ENCODE measurements around the gene CFAP299.

CFAP299 gene

GRCh38 chr4:80989921-80990544 lies 654.5 kb downstream of the CFAP299 start:
- Histone ChIP-seq H3F3A (ENCODE audit: control insufficient read depth, insufficient read depth) (peaks cover 4% of the 10 kb centered on the region), H3K4me1 (ENCODE audit: control insufficient read depth, low read length) (peaks cover 64% of the 10 kb centered on the region), H3K4me3 (ENCODE audit: low read length) (0 out of 2 replicates have a peak overlapping the region, but pooled peaks have one; percentile 24), H3K9me3 (ENCODE audit: control insufficient read depth, insufficient read depth, low read length) (peaks cover 24% of the 10 kb centered on the region), H3K27me3 (ENCODE audit: control insufficient read depth, low read length) (no peaks in the 10 kb centered on the region), H4K20me1 (ENCODE audit: control insufficient read depth, insufficient read depth, low read depth, low read length) (no peaks in the 10 kb centered on the region), H3K36me3 (ENCODE audit: control insufficient read depth, low read length) (peaks cover 21% of the 10 kb centered on the region), H3K79me2 (ENCODE audit: control insufficient read depth, low read length) (no peaks in the 10 kb centered on the region), H3K9me2 (replicated peaks; ENCODE audit: control insufficient read depth, low read length) (no peaks in the 10 kb centered on the region), H3K4me2 (ENCODE audit: low read length) (peak overlapping the region; percentile 48), H3K27ac (ENCODE audit: low read depth, low read length) (peak overlapping the region; percentile 79)
- TF ChIP-seq EZH2phosphoT487 (IDR thresholded peaks at IDR 0.05; ENCODE audit: borderline replicate concordance, low read length) (no peak), CTCF (IDR thresholded peaks at IDR 0.05; ENCODE audit: low read depth, low read length, poor library complexity, severe bottlenecking) (peak; percentile 72)

GRCh38 chr4:80990851-80991250 lies 655.3 kb downstream of the CFAP299 start:
- Histone ChIP-seq H3K4me3 (ENCODE audit: low read length) (0 out of 2 replicates have a peak overlapping the region, but pooled peaks have one; percentile 21), H3K9me3 (ENCODE audit: control insufficient read depth, insufficient read depth, low read length) (peaks cover 24% of the 10 kb centered on the region), H3K4me2 (ENCODE audit: low read length) (peak overlapping the region; percentile 48), H3K4me1 (ENCODE audit: control insufficient read depth, low read length) (peaks cover 64% of the 10 kb centered on the region), H3K27me3 (ENCODE audit: control insufficient read depth, low read length) (no peaks in the 10 kb centered on the region), H3K27ac (ENCODE audit: low read depth, low read length) (peak overlapping the region; percentile 79), H3K36me3 (ENCODE audit: control insufficient read depth, low read length) (peaks cover 21% of the 10 kb centered on the region), H4K20me1 (ENCODE audit: control insufficient read depth, insufficient read depth, low read depth, low read length) (no peaks in the 10 kb centered on the region), H3K79me2 (ENCODE audit: control insufficient read depth, low read length) (no peaks in the 10 kb centered on the region), H3F3A (ENCODE audit: control insufficient read depth, insufficient read depth) (peaks cover 4% of the 10 kb centered on the region), H3K9me2 (replicated peaks; ENCODE audit: control insufficient read depth, low read length) (no peaks in the 10 kb centered on the region)
- TF ChIP-seq EZH2phosphoT487 (IDR thresholded peaks at IDR 0.05; ENCODE audit: borderline replicate concordance, low read length), result no peak
- no peak for TF ChIP-seq CTCF (IDR thresholded peaks at IDR 0.05; ENCODE audit: low read depth, low read length, poor library complexity, severe bottlenecking)

GRCh38 chr4:80999943-81000342 lies 664.4 kb downstream of the CFAP299 start:
- Histone ChIP-seq H3K4me1 (ENCODE audit: control insufficient read depth, low read length) (peaks cover 32% of the 10 kb centered on the region), H3K27ac (ENCODE audit: low read depth, low read length) (no peak overlapping the region), H3K36me3 (ENCODE audit: control insufficient read depth, low read length) (peaks cover 15% of the 10 kb centered on the region), H3K4me3 (ENCODE audit: low read length) (no peak overlapping the region), H3F3A (ENCODE audit: control insufficient read depth, insufficient read depth) (peaks cover 9% of the 10 kb centered on the region; the same call in 1 of the 2 replicates), H3K79me2 (ENCODE audit: control insufficient read depth, low read length) (no peaks in the 10 kb centered on the region), H3K9me3 (ENCODE audit: control insufficient read depth, insufficient read depth, low read length) (peaks cover 18% of the 10 kb centered on the region), H3K4me2 (ENCODE audit: low read length) (no peak overlapping the region), H3K27me3 (ENCODE audit: control insufficient read depth, low read length) (no peaks in the 10 kb centered on the region), H3K9me2 (replicated peaks; ENCODE audit: control insufficient read depth, low read length) (no peaks in the 10 kb centered on the region), H4K20me1 (ENCODE audit: control insufficient read depth, insufficient read depth, low read depth, low read length) (no peaks in the 10 kb centered on the region)
- TF ChIP-seq CTCF (IDR thresholded peaks at IDR 0.05; ENCODE audit: low read depth, low read length, poor library complexity, severe bottlenecking) (no peak), EZH2phosphoT487 (IDR thresholded peaks at IDR 0.05; ENCODE audit: borderline replicate concordance, low read length) (no peak)

All from DOHH2 (cell line).